Measurements from ENCODE around the gene PIK3CD. TPM values are rescaled to one million over a fixed set of nuclear protein-coding genes. Genes with fewer than 3 reads are reported as not detected.

Gene PIK3CD
- total and polyA plus RNA-seq, 2 of the 4 experiments (the other 2 are of a cell fraction) = 5.0 to 12.1 TPM

- Histone ChIP-seq H3K27ac (ENCODE audit: insufficient read depth, low read length) (no peak overlapping the region), H3K18ac (ENCODE audit: low read depth, low read length) (no peak overlapping the region), H2BK15ac (ENCODE audit: low read depth, low read length) (no peak overlapping the region), H3K56ac (ENCODE audit: extremely low read depth, insufficient read depth, low read length) (no peak overlapping the region), H2BK5ac (ENCODE audit: low read depth, low read length, poor library complexity, severe bottlenecking) (no peak overlapping the region), H3K4me2 (ENCODE audit: low read depth, low read length) (no peak overlapping the region), H4K91ac (ENCODE audit: insufficient read depth, low read depth, low read length) (peak overlapping the region; percentile 53; the same call in 1 of the 2 replicates), H3K79me1 (ENCODE audit: low read depth in 1 of 2, low read length in 2 of 2) (no peaks in the 10 kb centered on the region), H2AK9ac (replicated peaks; ENCODE audit: low read depth, low read length, poor library complexity) (no peak overlapping the region), H3K36me3 (ENCODE audit: control insufficient read depth, insufficient read depth, low read length) (no peaks in the 10 kb centered on the region), H3K9me3 (ENCODE audit: control insufficient read depth, insufficient read depth, low read length) (no peaks in the 10 kb centered on the region), H3K27me3 (ENCODE audit: control insufficient read depth, insufficient read depth, low read length) (peaks cover 11% of the 10 kb centered on the region; the same call in 1 of the 2 replicates), H4K20me1 (ENCODE audit: insufficient read depth, low read length) (no peaks in the 10 kb centered on the region), H4K5ac (ENCODE audit: low read depth, low read length) (no peak overlapping the region), H2AFZ (replicated peaks; ENCODE audit: low read length, poor library complexity) (peak overlapping the region; percentile 14), H2AK5ac (ENCODE audit: low read depth, low read length) (peak overlapping the region; percentile 53; the same call in 1 of the 2 replicates), H4K8ac (ENCODE audit: low read depth in 2 of 2, low read length in 2 of 2) (no peak overlapping the region), H3K23ac (ENCODE audit: low read depth, low read length) (no peak overlapping the region), H2BK120ac (ENCODE audit: low read depth, low read length) (peak overlapping the region; percentile 62), H3K4me3 (ENCODE audit: insufficient read depth, low read depth, low read length) (no peak overlapping the region), H3K9ac (ENCODE audit: low read depth, low read length) (no peak overlapping the region), H3K4ac (ENCODE audit: low read depth, low read length) (no peak overlapping the region; the same call in 1 of the 2 replicates), H3K14ac (replicated peaks; ENCODE audit: low read depth, low read length) (no peak overlapping the region), H2BK20ac (ENCODE audit: low read depth, low read length) (no peak overlapping the region), H3K9me1 (ENCODE audit: insufficient read depth, low read length) (0 out of 2 replicates have a peak, but pooled peaks cover 3% of the 10 kb centered on the region), H3K4me1 (ENCODE audit: control insufficient read depth, insufficient read depth, low read length) (peaks cover 5% of the 10 kb centered on the region; the same call in 1 of the 2 replicates)
- dilution Hi-C loops (cut with HindIII; ENCODE audit: low sequenced_read_pairs, unreplicated experiment) = no loop called here
- BruUV-seq (replicated peaks) = no TSS peak
- WGBS, 2 experiments (ENCODE audit: extremely low coverage in 2 of 2, insufficient read length in 1 of 2) = no CpG with 5 or more reads among the region's 2 CpGs
- intact Hi-C loops (cut with micrococcal nuclease) = no loop called here
- POLR2A ChIA-PET (ENCODE audit: unreplicated experiment) = no interaction called here
- CTCF ChIA-PET = interaction anchor here (0.5 to 0.6 kb wide), 2 partner anchors 9 to 41 kb away, joined by 3 to 4 read pairs; no protein-coding TSS in a partner anchor
- TF ChIP-seq ELK1 (IDR thresholded peaks at IDR 0.05; ENCODE audit: borderline replicate concordance, low read depth, low read length) = no peak
- DNase-seq (no peak), ATAC-seq (ENCODE audit: low read depth) (no peak)
- in situ Hi-C loops (cut with MboI; ENCODE audit: low sequenced_read_pairs) = no loop called here
Observed at GRCh38 chr1:9657521-9658032, 6.0 kb downstream of the PIK3CD start.

Measured in IMR-90 (cell line).